Measurements from ENCODE around the gene BOD1L2.

BOD1L2 gene

DNA sequence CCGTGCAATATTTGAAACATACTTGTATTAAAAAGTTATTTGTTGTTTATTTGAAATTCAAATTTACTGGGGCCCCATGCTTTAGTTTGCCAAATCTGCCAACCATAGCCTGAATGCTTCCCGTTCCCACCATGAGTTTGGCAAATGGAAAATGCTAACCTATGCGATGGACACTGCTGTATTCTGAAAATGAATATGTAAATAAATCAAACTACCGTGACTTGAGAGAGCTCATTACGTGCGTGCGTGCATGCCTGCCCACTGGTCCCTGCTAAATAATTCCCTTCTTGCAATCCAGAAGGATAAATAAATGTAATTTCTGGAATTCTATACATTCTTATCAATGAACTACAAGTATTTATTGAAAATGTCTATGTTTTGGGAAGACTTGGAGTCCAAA lies 3.2 kb downstream of the BOD1L2 start:
- no peak for DNase-seq (ENCODE audit: low spot score)
- no peak for FAIRE-seq

DNA sequence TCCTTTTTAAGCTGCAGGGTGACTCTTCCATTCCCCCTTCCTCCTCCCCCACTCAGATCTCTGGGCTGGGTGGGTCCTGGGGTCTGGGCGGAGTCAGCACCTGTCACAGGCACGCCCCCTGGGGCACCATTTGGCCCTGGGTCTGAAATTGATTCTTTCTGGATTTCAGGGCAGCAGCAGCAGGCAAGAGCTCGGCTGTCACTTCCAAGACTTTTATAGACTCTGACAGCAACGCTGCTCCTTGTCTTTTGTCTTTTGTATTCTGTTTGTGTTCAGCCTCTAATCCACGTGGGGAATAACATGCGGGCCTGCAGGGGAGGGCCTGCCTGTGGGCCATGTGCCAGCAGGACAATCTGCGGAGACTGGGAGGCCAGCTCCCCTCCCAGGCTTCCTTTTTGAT lies 3.9 kb downstream of the BOD1L2 start:
- no peak for FAIRE-seq

DNA sequence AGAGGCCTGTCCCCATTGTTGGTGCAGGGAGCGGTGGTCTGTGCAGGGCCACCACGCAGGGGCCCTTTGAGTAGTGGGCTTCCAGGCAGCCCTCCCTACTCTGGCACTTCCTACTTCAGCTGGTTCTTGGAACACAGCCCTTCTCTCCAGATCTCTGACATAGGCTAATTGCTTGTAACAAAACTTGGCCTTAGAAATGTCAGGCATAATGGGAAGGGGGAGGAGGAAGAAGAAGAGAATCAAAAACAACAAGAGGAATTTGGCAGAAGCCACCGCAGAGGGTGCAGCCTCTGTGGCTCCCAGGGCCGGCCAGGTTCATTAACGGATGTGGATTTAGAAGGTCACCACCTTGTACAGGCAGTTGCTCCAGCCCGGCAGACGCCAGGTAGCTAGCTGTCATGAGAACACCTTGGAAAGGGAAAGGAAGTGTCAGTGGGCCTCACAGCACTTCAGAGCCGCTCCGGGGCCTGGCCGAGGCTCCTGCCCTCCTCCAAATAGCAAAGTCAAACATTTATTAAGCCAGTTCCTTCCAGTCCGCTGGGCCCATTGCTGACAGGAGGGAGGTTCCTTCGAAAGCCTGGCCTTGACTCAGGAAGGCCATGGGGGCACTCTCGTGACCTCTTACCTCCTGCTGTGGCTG lies 7.4 kb downstream of the BOD1L2 start:
- FAIRE-seq: no peak
- no peak for DNase-seq (ENCODE audit: low spot score)

More for the DNA sequence above, 3.9 kb downstream of the BOD1L2 start:
- no peak for DNase-seq (ENCODE audit: low spot score)

DNA sequence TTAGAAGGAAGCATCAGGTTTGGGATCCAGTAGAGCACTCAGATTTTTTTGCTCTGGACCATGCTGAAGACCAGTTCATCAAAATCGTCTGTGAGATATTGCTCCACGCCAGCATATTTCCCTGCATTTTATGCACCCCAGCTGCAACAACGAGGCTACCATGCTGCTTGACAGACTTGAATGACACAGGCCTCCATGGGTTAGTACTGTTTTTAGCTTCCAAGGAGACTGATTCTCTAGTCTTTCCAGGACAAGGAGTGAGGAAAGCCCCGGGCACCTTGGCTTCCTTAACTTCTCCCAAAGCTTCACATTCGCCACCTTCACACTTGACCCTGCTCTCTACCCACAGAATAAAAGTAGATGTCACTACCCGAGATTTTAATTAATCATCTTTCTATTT lies 17.5 kb downstream of the BOD1L2 start:
- no peak for DNase-seq (ENCODE audit: low spot score)
- FAIRE-seq: no peak

DNA sequence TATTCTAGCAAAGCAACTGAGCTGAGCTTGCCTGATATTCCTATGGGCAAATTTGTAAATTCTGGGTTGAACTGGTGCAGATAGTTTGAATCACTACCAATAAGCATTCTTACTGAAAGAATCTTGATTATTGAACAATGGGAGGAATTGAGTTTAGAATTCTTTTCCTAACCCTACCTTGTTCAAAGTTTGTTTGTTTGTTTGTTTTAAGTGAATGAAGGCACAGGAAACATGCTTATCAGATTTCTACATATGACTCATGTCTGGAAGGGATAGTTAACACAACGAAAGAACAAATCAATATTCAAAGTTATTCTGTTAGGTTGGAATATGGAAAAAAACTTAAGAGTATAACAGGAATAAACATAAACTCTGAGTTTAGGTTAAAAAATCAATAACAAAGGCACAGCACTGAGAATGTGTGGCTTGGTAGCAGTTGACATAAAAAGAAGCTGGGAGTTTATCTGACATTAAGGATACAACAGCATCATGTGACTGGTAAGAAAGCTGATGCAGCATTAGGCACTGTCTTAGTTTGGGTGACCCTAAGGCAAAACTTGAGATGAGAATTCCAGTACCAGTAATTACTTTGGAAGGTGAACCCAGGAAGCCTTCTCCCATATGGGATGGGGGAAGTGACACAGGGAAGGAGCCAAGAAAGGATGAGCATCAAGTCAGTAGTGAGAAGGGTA lies 20.9 kb downstream of the BOD1L2 start:
- no peak for FAIRE-seq
- no peak for DNase-seq (ENCODE audit: low spot score)

DNA sequence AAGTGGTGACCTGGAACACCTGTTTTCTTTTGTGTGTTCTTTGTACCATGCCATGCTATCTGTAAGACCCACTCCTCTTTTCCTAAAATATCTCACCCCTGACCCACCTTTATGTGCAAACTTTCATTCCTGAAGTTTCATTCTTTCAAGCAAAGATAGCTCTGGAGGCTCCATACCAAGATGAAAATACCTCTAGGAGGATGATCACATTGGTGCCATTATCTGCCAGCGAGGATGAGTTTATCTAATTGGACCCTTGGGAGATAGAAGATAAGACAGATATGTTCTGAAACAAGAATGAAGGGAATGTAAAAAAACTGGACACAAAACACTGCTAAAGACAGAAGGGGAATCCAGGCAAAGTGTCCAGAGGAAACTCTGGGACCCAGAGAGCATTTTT lies 24.1 kb downstream of the BOD1L2 start:
- no peak for FAIRE-seq

DNA sequence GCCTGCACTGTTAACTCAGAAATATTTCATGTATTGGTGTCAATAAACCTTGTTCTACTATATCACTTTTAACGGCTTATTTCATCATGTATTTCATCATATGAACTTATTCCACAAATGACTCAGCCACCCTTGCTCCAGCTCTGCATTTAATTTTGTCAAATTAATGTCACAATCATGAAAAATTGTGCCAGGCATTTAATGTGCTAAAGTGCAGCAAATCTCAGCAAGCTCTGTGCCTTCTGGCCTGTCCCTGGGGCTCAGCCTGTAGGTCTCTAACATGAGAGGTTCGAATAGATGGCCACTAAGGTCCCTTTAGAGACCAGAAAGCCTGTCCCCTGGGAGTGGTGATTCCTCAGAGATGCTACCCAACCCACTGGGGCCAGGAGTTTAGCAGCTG lies 28.6 kb downstream of the BOD1L2 start:
- no peak for FAIRE-seq
- DNase-seq (ENCODE audit: low spot score): no peak

More for the DNA sequence above, 24.1 kb downstream of the BOD1L2 start:
- no peak for DNase-seq (ENCODE audit: low spot score)

DNA sequence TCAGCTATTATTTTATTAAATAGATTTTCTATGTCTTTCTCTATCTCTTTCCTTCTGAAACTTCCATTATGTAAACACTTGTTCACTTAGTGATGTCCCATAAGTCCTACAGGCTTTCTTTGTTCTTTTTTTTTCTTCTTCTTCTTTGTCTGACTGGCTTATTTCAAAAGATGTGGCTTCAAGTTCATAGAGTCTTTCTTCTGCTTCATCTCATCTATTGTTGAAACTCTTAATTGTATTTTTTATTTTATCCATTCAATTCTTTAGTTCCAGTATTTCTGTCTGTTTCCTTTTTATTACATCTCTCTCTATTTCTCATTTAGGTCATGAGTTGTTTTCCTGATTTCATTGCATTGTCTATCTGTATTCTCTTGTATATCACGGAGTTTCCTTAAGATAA lies 38.5 kb downstream of the BOD1L2 start:
- no peak for FAIRE-seq
- DNase-seq (ENCODE audit: low spot score): no peak

DNA sequence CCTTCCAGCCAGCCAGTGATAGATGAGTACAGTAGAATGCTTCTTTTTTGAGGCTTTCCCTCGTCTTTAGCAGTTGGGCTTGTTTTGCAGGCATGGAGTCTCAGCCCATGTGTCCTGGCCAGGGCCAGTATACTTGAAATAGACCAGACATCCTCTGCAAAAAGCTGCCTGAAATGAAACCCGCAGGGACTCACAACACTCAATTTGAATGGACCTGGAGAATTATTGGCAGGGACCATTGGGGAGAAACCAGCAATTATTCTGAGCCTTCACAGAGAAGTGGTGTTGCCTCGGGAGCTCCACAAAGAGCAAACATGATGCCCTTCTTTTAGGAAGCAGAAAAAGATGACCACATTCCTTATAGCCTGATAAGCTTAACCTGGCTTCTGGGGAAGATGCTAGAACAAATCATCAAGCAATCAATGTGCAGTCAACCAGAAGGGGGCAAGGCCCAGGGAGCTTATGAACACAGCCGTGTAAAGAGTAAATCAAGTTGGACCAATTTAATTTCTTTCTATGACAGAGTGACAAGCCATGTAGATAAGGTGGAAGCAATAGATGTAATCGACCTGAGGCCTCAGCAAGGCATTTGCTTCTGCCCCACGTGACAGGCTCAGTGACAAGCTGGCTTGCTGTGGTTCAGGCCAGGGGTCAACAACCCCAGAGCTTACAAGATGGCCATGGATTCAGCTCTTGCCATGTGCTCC lies 42.1 kb downstream of the BOD1L2 start:
- DNase-seq (ENCODE audit: low spot score) (no peak), FAIRE-seq (no peak)

DNA sequence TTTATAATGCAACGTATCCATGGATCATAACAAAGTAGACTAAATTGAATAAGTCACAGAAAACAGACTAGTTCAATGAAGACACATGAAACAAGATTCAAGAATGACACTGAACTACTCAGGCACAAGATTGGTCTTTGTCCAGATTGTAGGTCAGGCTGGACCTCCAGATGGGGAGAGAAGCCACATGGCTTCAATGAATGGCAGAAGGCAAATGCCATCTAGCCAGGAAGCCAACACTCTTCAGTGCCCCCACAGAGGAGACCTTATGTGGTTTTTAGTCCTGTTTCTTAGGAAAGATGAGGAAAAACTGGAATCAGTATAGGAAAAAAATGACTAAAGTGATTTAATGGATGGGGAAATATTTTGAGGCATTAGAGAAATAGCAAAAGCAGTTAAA lies 43.1 kb downstream of the BOD1L2 start:
- no peak for FAIRE-seq
- DNase-seq (ENCODE audit: low spot score): no peak

DNA sequence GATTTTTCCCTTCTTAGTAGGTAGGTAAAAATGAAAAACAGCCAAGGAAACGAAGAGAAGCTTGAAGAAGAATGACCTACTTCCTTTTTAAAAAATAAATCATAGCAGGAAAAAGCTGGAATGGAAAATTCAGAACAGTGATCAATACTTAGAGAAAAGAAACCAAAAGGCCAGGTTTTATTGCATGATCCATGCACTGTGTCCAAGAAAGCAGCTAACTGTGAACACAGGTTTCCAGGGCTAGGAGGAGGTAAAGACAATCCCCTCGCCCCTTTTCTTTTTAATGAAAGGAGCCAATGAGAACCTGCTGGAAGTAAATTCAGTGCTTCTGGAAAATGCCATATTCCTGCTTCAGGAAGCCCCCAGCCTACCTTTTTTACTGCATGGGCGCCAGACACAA lies 47.2 kb downstream of the BOD1L2 start:
- no peak for FAIRE-seq
- DNase-seq (ENCODE audit: low spot score): no peak

DNA sequence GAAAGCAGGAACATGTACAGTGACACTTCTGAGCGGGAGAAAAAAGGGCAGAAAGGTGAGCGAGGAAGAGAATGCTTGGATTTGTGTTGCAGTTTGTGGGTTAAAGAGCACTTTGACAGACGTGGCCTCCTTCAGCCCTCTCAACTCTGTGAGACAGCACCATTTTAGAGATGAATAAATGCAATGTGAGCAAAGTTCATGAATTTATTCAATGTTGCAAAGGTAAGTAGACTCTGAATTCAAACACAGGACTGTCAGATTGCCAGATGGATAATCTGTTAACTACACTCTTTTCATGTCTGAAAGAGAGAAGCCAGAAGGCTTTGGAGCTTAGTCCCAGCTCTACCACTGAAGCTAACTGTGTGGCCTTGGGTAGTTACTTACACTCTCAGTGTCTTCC lies 47.7 kb downstream of the BOD1L2 start:
- FAIRE-seq (no peak), DNase-seq (ENCODE audit: low spot score) (no peak)

DNA sequence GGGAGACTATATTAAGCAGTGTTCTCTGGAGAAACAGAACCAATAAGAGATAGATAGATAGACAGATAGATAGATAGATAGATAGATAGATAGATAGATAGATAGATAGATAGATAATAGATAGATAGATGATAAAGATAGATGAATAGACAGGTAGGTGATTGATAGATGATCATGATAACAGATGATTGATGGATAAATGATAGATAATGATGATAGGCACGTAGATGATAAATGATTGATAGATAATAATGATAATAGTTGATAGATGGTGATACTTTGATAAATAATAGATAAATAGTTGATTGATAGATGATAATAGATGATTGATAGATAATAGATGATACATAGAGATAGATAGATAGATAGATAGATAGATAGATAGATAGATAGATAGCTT lies 48.5 kb downstream of the BOD1L2 start:
- DNase-seq (ENCODE audit: low spot score): no peak
- no peak for FAIRE-seq

DNA sequence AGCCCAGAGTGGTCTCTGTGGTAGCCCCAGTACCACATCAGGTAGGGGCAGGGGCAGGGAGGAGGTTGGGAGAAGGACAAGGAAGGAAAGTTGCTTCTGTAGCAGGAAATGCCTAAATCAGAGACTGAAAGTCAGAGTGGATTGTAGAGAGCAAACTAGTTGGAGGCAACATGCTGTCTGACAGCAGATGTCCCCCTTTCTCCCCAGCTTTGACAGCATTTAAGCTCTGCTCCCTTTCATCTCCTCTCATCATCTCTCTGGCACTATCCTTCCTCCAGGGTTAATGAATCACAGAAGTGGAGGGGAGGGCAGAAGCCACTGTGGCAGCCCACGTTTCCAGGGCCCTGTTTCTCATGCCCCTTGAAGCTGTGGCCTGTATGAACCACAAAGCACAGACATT lies 50.4 kb downstream of the BOD1L2 start:
- DNase-seq (ENCODE audit: low spot score) (no peak), FAIRE-seq (no peak)

DNA sequence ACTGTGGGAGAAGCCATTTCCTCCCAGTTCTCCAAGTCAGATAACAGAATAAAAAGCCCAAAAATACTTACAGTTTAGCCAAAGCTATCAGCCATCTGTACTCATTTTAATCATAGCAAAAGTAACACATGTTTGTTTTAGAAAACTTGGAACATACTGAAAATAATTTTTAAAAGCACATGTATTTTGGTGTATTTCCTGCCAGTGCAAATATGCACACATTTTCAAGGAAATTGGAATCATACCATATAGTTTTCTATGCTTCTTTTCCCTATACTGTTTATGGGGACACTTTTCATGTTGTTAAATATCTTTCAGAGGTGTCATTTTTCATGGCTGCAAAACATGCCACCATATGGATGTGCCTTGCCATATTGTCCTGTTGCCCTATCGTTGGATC lies 51.2 kb downstream of the BOD1L2 start:
- no peak for DNase-seq (ENCODE audit: low spot score)
- FAIRE-seq: no peak
